Nucleus accumbens (tissue), 56 donors: ENCODE measurements around the gene OTC.

Experiments
- DNase-seq, 56 donors: peaks; one replicate each; lab custom pipeline; 2025; lab: John Stamatoyannopoulos, UW

Gene OTC

DNA sequence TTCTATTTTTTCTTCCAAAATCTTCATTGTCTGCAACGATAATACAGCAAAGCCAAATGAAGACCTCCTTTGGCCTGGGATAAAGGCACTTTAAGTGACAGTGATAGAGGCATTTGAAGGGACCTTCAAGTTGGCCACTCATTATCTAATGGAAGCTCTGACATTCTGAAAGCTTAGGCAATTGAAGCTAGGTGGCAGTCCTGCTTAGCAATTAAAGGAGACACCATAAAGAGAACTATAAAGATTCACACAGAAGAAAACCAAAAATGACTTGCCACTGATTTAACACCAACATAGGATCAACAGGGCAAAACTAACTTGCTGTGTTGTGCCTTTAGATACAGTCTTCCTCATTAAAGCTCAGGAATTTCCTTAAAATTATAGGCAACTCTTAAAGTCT, 105.7 kb downstream of the OTC start:
- DNase-seq, result peak in 1 of 56 donors; percentile 1

DNA sequence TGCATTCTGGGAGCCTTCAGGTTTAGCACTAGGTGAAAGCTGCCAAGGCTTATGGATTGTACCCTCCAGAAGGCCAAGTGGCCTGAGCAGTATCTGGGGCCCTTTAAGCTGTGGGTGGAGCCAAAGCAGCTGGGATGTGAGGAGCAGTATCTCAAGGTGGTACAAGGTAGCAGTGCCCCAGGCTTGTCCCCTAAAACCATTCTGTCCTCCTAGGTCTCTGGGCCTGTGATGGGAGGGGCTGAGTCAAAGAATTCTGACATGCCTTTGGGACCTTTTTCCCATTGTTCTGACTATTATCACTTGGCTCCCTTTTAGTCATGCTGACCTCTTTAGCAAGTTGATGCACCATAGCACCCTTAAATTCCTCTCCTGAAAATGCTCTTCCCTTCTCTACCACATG, 109.9 kb downstream of the OTC start:
- no peak for DNase-seq

DNA sequence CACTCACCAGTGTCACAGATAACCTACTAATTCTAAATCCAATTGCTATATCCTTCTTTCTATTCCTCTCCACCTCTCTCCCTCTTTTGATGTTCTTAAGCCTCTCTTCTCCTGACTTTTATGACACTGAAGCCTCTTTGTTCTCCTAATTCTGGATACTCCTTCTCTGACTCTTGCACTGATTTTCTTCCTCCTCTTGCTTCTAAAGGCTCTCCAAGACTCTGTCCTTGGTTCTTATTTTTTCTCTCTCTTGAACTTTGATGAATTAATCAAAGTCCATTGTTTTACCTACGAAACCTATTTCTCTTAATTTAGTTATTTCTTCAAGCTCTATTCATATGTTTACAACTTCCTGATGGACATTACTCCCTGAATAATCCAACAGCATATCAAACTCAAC, 113.3 kb downstream of the OTC start:
- DNase-seq, result no peak

DNA sequence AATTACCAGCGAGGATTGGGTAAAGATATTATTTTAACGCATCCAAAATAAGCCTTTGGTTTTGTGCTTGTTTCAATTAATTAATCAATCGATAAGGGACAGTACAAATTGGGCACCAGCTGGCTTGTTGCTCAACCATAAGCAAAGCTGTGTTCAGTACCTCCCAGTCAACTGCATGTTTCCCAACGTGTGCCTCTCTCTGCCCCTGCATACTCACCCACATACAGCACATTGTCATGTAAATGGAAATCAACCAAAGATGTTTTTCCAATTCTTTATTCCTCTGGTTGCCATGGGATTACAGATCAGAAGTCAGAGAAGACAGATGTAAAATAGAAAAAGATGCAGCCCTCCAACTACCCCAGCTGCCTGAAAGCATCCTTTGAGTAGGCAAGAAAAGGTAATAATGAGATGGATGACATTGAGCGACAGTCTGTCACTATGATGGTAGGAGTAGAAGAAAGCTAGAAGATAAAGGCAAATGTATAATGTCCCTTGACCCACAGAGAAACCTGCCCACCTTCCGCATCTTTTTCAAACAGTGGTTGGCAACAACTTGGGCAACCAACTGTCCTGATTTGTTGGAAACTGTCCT, 116.3 kb downstream of the OTC start:
- peak in 4 of 56 donors; percentile 1 to 14 (median 7) for DNase-seq
